ENCODE results near the gene TTC23. TPM values are rescaled to one million over a fixed set of nuclear protein-coding genes. Genes with fewer than 3 reads are reported as not detected.

Gene TTC23
- total RNA-seq, 1 donor from 2014 or later = 19.1 TPM

DNA sequence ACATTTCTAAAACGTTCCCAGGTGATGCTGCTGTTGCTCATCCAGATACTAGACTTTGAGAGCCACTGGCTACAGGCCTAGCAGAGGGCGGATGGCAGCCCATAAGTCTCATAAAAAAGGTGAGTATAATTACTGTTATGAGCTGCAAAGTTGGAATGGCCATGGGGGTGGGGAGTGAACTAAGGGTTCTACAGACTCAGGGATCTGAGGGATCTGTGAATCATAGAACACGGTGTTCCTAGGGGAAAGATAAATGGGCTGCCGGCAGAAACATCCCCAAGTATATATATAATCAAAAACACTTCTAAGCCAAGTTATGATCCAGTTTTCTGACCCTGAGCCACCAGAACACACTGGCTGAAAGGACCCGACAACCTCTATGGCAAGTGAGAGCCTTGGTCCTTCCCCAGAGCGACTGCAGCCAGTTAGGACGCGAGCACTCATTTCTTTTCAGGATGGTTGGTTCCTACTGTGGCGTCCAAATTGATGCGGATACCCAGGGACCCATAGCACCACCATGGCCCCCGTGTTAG is 152.4 kb downstream of the TTC23 start:
- intact Hi-C loops (cut with DNase I) = no loop called here
- Histone ChIP-seq H3K27ac (no peak overlapping the region), H3K36me3 (no peaks in the 10 kb centered on the region), H3K27me3 (peaks cover 28% of the 10 kb centered on the region), H3K4me1 (peaks cover 4% of the 10 kb centered on the region), H3K9me3 (no peaks in the 10 kb centered on the region), H3K4me3 (no peak overlapping the region)
- no peak for TF ChIP-seq CTCF (IDR thresholded peaks at IDR 0.05)
- ATAC-seq (no peak), DNase-seq (no peak)

- peaks cover 4% of the 10 kb centered on the region for H3K4me1 ChIP-seq
- H3K36me3 ChIP-seq = no peaks in the 10 kb centered on the region
- peaks cover 23% of the 10 kb centered on the region for H3K27me3 ChIP-seq
- ATAC-seq (no peak), DNase-seq (no peak)
- no peak overlapping the region for H3K27ac ChIP-seq
- H3K9me3 ChIP-seq = no peaks in the 10 kb centered on the region
- no peak overlapping the region for H3K4me3 ChIP-seq
- intact Hi-C loops (cut with DNase I) = no loop called here
- TF ChIP-seq CTCF (IDR thresholded peaks at IDR 0.05) = no peak
These were observed 153.0 kb downstream of the TTC23 start for GRCh38 chr15:99096173-99096893.

DNA sequence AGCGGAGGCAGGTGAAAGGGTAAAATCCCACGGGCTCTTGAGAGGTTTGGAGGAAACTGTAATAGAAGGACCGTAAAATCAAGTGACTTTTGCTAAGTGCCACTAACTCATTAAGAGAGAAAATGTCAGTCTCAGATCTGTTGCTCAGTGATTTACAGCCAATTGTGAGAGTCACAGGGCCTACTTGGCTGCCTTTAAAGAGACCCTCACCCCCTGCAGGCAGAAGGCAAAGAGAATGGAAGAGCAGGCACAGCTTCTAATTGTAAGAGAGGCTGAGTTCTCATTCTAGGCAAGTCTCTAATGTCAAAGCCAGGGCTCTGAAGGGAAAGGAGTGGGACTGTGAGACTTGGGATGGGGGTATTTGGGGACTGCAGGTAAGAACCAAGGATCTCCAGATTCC is 153.8 kb downstream of the TTC23 start:
- no peak overlapping the region for H3K27ac ChIP-seq
- peaks cover 16% of the 10 kb centered on the region for H3K27me3 ChIP-seq
- H3K36me3 ChIP-seq = no peaks in the 10 kb centered on the region
- TF ChIP-seq CTCF (IDR thresholded peaks at IDR 0.05) = no peak
- no peak overlapping the region for H3K4me3 ChIP-seq
- DNase-seq (no peak), ATAC-seq (no peak)
- intact Hi-C loops (cut with DNase I) = no loop called here
- H3K9me3 ChIP-seq = no peaks in the 10 kb centered on the region
- H3K4me1 ChIP-seq = peaks cover 4% of the 10 kb centered on the region

DNA sequence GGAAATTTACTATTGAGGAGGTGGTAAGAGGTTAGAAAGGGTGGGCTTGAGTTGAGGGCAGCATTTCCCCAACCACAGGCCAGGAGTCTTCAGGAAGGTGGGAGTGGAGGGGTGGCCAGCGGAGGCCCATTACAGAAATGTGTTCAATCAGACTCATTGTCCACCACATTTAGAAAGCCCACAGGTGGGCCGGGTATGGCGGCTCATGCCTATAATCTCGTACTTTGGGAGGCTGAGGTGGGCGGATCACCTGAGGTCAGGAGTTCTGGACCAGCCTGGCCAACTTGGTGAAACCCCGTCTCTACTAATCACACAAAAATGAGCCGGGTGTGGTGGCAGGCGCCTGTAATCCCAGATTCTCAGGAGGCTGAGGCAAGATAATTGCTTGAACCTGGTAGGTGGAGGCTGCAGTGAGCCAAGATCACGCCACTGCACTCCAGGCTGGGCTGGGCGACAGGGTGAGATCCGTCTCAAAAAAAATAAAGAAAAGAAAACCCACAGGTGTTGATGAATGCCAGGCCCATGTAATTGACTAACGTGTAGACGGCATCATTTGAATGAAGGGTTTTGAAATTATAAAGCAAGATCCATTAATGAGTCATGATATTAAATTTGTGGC is 156.7 kb downstream of the TTC23 start:
- no peak for TF ChIP-seq CTCF (IDR thresholded peaks at IDR 0.05)
- DNase-seq (no peak), ATAC-seq (no peak)
- Histone ChIP-seq H3K27me3 (no peaks in the 10 kb centered on the region), H3K27ac (no peak overlapping the region), H3K4me1 (no peaks in the 10 kb centered on the region), H3K4me3 (no peak overlapping the region), H3K9me3 (no peaks in the 10 kb centered on the region), H3K36me3 (no peaks in the 10 kb centered on the region)
- intact Hi-C loops (cut with DNase I) = no loop called here

GRCh38 chr15:99090938-99091337 is 158.4 kb downstream of the TTC23 start:
- no peak overlapping the region for H3K4me3 ChIP-seq
- ATAC-seq (no peak), DNase-seq (no peak)
- no peak overlapping the region for H3K27ac ChIP-seq
- no peaks in the 10 kb centered on the region for H3K27me3 ChIP-seq
- no peaks in the 10 kb centered on the region for H3K4me1 ChIP-seq
- H3K9me3 ChIP-seq = no peaks in the 10 kb centered on the region
- no peaks in the 10 kb centered on the region for H3K36me3 ChIP-seq
- intact Hi-C loops (cut with DNase I) = no loop called here
- TF ChIP-seq CTCF (IDR thresholded peaks at IDR 0.05) = no peak

Data from upper lobe of right lung (tissue), 1 donor.